Fibroblast of the conjunctiva (primary cell): ENCODE data around the gene OST4.
A peak's percentile ranks its signal among the peaks of the same experiment; 100 is the strongest.
"Not testable (repeated sequence)": the region's sequence is repeated elsewhere in the genome, so short reads cannot be mapped to it uniquely, and the experiment has no call there.

ENCODE experiments used
- DNase-seq: peaks from one replicate; pipeline ENCODE4 v3.0.0-alpha.2; 2010; ENCODE audit warnings: low read depth

Gene OST4

DNA sequence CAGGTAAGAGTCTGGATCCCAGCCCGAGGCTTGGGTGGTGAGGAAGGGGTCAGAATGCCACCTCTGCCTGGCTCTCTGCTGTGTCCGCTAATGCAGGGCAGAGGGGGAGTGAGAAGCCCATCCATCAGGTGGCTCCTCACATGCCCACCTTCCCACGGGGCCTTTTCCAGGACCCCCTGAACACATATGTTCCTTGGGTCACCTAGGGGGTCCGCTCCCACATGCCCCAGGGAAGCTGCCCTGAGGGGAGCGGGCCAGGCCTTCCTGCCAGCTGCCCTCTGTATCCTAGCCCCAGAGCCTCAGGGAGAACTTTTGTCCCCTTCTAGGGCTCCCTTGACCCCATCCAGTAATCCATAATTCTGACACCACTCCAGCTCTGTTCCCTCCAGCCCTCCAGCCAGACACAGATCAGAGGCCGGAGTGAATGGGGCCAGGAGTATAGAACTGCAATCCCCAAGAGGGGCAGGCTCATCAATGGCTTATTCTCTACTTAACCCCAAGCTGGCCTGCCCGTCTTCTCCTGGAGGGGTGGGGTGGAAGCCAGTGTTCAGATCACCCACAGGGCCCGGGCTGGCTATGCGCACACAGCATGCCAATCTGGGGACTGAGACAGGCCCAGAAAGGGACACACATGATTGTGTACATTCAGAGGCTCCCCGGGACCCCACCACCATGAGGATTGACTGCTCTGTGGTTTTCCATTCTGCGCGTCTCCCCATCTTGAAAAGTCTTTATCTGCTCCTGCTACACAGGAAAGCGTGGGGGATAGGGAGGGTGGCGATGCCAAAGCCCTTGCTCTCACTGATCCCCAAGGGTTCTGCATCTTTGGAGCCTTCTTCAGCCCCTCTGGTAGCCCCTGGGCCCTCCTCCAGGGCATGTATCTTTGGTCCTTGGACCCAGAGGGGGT lies 8.0 kb upstream of the OST4 start:
- DNase-seq = no peak

DNA sequence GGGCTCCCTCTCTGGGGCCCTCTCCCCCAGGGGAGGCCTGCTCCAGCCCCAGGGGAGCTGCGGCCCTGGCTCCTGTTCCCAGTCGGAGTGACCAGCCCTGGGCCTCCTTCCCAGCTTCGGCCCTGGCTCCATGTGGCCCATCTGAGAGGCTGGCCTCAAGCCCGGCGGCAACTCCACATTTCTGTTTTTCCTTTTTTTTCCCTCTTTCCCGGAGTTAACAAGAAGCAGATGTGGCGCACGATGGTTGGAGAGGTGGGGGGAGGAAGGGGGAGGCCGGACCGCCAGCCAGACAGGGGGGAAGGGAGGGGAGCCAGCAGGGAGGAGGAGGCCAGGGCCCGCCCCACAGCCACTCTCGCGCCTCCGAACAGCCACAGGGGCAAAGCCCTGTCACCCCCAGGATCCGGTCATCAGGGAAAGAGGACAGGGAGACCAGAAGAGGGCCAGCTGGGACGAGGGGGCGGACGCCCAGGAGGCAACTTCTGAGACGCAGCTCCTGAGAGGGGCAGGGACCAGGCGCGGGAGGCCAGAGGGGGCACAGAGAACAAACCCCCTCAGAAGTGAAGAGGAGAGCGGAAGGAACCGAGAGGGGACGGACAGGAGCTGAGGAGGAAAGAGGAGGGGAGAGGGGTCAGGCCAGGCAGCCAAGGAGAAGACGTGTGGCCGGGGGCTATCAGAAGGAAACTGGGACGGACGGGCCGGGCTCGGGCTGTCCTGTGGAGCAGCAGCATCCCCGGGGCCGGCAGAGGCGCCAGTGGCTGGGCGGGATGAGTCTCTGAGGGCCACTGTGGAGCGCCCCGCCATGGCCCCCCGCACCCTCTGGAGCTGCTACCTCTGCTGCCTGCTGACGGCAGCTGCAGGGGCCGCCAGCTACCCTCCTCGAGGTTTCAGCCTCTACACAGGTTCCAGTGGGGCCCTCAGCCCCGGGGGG lies 7.1 kb upstream of the OST4 start, which contains the start of gene EMILIN1:
EMILIN1 (plus strand) TSS at position 349 of the 928 bp plus-strand sequence; CDS start at position 800, 451 bp downstream.
- DNase-seq = peak; percentile 93

DNA sequence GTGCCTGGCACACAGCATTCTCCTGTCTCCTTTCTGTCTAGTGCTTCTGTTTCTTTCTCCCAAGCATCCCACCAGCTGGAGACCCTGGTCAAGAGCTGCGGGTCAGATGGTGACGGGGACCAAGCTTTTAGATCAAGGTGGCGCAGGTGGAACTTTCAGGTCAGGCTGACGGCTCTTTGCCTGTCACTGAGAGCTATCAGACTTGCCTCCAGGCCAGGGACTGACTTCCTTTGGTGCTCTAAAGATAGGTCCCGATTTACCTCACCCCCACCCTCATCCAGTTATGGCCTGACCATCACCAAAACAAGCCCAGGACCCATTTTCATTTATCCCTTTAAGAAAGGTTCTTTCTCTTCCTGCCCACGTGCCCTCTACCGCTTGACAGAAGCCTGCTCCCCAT lies 5.8 kb upstream of the OST4 start:
- DNase-seq = no peak

DNA sequence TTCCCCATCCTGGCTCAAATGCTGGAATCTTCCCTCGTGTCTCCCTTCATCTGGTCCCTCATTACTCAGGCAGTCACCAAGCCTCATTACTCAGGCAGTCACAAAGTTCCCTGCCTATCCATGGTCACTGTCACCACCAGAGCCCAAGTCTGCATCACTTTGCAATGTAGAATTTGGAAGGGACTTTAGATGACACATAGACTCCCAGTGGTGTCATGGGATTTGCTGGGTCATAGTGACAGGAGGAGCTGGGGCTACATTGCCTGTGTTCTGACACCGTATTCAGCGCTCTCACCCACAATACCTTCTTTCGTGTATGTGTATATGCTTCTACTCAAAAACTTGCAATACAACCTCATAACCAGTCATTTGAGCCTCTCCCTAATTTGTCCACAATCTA lies 4.9 kb upstream of the OST4 start:
- DNase-seq = no peak

DNA sequence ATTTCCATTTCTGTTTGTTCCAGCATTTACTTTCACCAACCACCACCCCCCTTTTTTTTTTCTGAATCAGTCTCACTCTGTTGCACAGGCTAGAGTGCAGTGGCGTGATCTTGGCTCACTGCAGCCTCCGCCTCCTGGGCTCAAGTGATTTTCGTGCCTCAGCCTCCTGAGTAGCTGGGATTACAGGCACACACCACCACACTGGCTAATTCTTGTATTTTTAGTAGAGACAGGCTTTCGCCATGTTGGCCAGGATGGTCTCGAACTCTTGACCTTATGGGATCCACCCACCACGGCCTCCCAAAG lies 4.1 kb upstream of the OST4 start:
- not testable (repeated sequence) for DNase-seq

DNA sequence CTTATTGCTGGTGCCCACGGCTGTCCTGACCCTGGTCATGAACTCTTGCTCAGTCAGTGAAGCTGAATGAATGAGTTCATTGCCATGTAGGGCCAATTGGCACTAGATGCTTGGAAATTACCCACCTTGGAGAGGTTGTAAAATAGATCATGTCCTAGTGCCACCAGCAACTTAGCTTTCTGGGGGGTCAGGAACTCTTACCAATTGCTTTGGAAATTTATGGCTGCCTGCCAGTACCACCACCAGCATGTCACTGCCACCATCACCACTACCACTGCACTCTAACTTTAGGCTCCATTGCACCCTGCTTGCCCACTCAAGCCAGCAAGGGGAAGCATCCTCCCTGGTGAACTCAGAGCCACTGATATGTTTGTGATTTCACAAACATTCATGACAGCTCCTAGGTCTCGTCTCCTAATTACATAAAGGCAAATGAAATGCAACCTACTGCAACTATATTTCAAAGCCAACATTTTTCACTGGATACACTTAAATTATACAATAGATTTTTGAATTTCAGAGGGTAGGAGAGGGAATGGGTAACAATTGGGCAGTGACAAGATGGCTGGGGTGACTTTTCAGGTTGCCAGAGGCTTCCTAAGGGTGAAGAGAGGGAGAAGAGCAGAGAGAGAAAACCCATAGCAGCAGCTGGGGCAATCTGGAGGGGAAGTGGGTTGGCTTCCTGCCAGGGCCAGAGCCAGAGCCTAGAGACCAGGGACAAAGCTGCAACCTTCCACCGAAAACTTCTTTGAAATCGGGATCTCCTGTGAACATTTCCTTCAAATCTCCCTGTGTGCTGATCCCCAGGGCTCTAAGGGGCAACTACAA lies 3.5 kb upstream of the OST4 start:
- no peak for DNase-seq

DNA sequence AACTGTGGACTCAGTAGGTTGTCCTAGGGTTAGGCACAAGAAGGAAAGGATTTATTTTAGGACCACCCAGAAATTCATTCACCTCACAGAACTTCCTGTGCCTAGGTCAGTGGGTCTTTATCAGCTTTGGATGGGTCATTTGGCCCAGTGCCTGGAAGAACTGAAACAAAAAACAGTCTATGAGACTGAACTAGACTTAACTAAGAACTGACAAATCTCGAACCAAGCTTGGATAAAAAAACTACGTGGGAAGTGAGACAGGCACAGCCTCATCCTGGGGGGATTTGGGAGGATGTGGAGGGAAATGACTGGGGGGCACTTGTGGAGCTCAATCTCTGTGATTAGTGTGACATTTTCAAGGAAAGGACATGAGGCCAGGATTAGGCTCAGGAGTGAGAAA lies 2.3 kb upstream of the OST4 start:
- DNase-seq = no peak

DNA sequence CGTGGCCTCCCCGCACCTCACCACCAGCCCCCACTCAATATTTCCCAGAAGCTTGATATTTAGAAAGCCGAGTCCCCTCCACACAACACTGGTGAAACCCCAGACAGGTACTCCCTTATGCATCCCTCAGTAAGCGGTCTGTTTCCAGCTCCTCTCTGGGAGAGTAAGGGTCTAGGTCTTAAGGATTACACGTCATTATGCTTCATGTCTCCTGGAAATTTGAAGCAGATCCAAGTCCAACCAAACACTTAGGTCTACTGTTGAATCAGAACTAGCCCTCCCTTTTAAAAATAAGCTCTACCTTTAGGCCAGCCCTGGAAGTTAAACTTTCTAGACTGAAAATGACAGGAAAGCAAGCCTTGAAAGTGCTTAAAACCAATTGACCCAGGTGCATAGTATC lies 1.5 kb upstream of the OST4 start:
- no peak for DNase-seq

DNA sequence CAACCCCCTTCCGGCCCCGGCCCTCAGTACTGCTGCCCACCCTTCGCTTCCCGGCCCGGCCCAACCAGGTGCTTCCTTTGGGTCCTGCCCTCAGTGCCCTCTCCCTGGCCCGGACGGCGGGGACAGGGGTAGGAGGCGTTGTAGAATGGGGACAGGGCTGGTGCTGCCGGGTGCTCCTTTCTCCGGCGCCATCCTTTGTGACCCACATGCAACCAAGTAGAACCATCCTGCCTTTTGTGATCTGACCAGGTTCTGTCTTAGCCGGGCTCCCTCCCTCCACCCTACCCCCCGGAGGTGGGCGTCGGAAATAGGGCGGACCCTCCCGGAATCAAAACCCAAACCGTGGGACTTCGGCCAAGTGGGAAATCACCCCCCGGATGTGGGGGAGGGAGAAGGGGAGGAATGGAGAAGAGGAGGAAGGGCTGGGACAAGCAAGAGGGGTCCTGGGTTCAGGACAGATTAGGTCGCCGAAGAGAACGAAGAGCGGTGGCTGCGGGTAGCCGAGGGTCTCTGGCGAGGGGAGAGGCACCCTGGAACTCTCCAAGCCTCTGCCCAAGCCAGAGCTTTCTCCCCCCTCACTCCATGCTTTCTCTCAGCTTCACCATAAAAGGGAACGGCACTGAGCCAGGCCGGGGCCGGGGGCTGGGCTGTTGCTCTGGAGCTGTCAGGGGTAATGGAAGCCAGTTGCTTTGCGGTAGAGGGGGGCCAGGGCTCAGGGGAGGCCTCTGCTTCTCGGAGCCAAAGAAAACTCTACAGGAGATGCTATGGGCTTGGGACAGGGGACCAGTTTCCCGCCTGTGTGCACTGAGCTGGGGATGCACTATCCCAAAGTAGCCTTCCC lies 756 bp upstream of the OST4 start:
- no peak for DNase-seq

DNA sequence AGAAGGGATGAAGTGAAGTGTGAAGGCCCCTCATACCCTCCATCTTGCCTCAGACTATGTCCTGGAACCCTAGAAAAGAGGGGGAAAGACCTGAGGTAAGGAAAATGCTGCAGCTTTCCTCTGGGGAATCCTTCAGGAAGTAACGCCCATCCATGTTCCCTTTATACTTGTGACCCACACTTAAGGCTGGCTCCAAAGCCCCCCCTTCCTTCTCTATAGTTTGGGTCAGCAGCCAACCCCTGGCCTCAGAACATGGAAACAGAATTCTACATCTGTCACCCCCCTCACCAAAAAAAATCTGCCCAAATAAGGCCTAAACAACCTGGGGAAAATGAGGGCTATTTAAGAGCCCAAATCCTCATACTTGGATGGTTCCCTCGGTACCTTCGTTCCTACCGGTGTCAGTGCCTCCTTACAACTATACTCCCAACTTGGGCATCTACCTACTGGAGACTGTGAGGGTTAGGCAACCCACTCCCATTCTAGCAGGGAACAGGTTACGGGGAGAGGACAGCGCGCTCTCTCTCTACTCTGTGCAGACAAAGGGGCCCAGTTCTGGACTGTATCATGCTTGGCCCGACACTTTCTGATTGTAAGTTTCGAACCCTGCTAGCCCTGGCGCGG lies 689 bp downstream of the OST4 start:
- no peak for DNase-seq

DNA sequence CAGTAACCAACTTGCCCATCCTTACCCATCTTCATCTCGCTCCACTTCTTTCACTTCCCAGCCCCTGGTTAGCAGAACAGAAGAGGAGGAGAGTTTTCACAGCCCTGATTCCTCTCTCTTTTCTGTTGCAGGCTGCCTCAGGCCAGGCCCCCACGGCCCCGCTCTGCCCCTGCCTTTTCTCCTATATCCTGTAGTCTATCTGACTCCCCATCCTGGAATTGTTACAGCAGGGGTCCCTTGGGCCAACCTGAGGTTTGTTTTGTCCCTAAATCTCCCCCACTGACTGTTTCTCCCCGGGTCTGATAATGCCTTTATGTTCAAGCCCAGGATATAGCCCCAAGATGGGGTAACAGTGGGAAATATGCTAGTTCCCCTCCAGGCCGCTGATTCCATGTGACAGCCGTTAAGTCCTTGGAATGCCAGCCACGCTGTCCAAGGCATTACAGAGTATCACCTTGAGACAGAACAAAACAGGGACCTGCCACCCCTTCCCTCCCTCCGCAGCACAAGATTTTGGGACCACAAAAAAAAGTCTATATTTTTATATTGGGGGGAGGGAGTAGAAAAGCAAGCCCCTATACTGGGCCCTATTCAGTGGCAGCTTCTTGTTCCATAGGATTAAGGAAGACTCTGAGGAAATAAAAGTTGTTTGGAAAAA lies 1.4 kb downstream of the OST4 start:
- no peak for DNase-seq

DNA sequence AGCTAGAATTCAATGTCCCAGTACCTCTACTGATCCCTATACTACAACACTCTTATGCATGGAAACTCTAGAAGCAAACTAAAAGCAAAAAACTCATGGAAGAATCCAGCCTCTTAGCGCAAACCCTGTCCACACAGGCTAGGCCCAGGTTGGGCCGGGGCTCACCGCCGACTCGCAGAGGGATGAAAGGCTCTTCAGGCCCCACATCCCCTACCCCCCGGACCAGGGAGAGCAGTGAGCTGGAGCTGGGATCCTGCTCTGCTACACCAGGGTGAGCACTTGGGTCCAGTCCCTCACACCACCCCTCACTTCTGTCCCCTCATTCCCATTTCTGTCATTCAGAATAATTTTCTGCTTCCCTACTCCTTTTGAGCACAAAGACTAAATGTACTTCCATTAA lies 2.0 kb downstream of the OST4 start:
- DNase-seq = no peak

DNA sequence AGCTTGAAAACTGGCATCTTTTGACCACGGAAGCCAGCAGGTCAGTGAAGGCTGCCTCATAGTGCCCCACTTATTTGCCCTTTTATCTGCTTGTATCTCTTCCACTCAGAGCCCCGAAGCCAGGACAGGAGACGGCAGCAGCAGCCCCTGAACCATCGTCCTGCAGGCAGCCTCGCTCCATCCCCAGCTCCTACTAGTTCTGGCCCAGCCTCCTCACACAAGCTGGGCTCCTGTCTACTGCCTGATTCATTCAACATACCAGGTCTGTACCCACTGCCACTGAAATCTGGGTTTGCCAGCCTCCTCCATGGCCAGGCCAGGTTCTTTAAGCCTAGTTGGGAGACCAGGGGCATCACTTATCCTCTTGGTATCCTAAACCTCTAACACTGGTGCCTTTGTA lies 4.1 kb downstream of the OST4 start:
- no peak for DNase-seq

DNA sequence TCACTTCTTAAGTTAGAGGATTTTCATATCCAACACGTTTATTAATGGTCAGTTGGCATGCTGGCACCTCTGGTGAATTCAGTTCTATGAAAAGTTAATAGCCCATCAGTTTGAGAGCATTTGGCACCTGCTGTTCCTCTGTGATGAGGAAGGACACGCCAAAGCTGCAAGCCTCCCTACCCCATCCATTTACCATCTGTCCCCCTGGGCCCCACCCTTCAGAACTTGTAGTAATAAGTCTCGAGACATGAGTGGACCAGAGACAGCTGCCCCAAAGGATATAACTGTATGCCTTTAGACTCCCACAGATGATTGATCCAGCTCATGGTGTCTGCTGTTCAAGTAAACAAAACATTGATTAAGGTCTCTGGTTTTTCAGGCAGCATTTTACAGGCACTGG lies 6.3 kb downstream of the OST4 start:
- DNase-seq = no peak

DNA sequence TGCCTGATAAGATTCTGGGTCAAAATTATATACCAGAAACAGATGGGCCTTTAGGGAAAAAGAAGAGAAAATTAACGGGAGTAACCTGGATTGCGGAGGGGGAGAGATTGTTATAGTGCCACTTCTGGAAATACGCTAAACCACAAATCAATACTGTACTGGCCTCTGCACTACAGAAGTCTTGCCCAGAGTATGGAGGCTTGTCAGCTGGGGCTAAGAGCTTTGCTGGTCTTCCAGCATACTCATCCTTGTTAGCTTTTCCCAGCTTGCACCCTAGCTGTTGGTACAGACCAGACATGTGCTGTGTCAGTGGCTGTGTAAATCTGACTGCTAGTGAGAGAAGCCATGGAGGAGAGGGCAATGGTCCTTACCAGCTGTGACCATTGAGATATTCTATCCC lies 11.1 kb downstream of the OST4 start:
- no peak for DNase-seq

DNA sequence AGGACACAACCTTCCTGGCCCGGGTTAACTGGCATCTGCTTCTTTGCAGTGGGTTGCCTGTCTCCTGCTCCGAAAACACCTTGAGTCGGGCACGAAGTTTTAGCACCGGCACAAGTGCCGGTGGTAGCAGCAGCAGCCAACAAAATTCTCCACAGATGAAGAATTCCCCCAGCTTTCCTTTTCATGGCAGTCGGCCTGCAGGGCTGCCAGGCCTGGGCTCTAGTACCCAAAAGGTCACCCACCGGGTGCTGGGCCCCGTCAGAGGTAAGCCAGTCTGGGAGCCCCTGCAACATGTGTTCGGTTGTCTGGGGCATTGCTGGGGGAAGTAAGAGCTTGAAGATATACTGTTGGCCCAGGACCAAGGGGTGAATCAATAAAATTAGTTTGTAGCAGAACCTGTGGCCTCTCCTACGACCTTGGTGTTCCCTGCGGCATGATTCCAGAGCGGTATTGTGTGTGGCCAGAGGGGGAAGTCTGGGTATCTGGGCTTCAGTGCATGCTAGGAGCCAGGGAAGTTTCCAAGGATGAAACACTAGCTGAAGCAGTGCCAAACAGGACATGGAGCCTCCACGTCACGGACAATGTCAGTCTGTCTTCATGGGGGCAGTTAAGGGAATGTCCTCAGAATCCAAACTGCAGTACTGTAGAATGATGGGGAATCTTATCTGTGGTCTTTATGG lies 12.2 kb downstream of the OST4 start:
- DNase-seq = no peak

DNA sequence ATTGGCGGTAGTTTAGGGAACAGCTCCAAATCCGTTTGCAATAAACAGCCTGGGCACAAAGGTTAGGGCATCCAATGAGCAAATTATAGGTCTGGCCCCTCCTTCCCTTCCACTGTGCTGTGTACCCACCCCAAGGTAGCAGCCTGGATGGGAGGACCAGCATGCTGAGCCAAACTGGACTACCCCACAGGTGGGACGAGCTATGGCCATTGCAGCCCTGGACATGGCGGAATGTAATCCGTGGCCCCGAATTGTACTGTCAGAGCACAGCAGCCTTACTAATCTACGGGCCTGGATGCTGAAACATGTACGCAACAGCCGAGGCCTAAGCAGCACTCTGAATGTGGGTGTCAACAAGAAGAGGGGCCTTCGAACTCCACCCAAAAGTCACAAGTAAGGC lies 13.2 kb downstream of the OST4 start:
- DNase-seq = no peak

DNA sequence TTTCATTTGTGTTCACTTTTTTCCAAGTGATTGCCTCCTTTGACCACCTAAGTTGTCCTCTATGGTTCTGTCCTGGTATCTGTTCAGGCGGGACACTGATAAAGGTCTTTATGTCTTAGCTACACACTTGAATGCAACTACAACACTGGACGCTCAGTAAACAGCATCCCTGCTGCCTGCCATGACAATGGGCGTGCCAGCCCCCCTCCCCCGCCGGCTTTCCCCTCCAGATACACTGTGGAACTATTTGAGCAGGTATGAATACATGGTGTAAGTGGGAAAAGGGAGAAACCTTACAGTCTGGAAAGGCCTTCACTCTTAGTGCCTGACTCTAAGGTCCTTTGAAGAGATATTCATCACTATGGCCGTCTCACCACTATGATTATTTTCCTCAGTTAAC lies 14.3 kb downstream of the OST4 start:
- DNase-seq = no peak

DNA sequence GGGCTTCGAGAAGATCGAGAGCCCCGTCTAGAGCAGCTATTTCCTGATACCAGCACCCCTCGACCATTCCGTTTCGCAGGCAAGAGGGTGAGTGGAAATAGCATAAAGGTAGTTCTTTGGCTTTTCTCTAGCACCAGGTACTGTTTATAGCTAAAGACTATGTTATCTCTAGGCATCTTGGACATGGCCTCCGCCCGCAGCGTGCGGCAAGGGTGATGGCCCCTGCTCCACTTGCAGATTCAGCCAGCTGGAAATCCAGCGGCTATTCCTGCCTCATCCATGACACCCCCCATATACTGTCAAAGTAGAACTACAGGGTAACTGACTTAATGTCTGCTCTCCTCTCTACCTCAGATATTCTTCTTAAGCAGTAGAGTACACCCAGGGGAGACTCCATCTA lies 16.7 kb downstream of the OST4 start:
- DNase-seq = no peak

DNA sequence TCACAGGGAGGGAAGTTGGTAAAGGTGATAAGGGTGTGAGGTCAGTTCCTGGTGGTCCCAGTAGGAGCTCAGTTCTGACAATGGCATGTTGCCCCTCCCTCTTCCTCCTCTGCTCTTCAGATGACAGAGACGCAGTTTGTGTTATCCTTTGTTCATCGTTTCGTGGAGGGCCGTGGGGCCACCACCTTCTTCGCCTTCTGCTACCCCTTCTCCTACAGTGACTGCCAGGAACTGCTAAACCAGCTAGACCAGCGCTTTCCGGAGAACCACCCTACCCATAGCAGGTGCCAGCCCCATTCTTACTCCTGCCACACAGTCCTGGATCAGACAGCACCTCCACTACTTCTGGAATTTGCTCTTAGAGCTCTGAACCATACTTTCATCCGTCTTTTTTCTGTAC lies 17.7 kb downstream of the OST4 start:
- no peak for DNase-seq
